Epithelial cell of proximal tubule (primary cell): Measurements from ENCODE around the gene GGT6. TPM values are rescaled to one million over a fixed set of nuclear protein-coding genes. Genes with fewer than 3 reads are reported as not detected.

Experiments used
- DNase-seq: peaks from one replicate; pipeline ENCODE4 v3.0.0-alpha.2; 2011; ENCODE audit warnings: low read depth
- H3K4me3 ChIP-seq: 2 replicates; pipeline ENCODE4 v1.5.1; 2011; ENCODE audit warnings: low read depth, mild to moderate bottlenecking, low read length
- total RNA-seq: library from RNA; depleted of rRNA; stranded (reverse); fragments of >200 nt; gene quantifications from 2 replicates; pipeline ENCODE4 v1.2.3, GENCODE V29; 2015
- TF ChIP-seq, protein P1 (sequence below): conservative IDR thresholded peaks from 2 replicates; pipeline ENCODE4 v1.5.1; 2012; ENCODE audit warnings: low read depth, mild to moderate bottlenecking, low read length

GGT6 gene
- total RNA-seq, 1 donor from 2014 or later = 0.86 TPM

DNA sequence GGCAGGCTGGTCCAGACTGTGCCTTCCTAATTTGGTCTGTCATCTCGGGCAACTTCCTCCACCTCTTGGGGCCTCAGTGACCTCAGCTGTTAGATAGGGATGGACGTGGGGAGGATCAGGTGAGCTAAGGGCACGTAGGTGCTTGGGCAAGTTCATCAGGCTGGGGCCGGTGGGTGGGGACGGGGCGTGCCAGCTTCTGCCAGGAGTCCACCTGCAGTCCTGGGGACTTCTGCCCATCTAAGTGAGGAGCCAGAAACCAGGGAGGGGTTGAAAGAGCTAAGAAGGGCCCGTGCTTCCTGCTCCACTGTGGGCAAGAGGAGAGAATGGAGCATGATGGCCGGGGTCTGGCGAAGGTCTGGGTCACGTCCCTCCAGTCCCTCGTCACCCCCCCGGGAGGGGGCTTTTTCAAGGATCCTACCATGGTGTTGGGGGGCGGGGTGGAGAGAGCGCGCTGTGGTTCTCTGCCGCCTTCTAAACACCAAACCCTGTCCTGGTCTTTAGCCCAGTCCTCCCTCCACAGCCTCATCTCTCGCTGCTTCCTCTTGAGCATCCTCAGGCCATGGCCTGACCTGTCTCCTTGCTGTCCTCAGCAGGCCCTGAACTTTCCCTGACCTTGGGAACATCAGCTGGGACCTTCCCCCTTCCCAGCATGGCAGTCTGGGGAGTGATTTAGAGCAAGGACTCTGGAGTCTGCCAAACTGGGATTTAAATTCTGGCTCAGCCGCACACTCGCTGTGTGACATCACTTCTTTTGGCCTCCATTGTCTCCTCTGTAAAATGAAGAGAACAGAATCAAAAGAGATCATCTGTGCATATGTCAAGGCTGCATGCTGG lies 40.1 kb downstream of the GGT6 start:
- TF ChIP-seq, protein P1, sequence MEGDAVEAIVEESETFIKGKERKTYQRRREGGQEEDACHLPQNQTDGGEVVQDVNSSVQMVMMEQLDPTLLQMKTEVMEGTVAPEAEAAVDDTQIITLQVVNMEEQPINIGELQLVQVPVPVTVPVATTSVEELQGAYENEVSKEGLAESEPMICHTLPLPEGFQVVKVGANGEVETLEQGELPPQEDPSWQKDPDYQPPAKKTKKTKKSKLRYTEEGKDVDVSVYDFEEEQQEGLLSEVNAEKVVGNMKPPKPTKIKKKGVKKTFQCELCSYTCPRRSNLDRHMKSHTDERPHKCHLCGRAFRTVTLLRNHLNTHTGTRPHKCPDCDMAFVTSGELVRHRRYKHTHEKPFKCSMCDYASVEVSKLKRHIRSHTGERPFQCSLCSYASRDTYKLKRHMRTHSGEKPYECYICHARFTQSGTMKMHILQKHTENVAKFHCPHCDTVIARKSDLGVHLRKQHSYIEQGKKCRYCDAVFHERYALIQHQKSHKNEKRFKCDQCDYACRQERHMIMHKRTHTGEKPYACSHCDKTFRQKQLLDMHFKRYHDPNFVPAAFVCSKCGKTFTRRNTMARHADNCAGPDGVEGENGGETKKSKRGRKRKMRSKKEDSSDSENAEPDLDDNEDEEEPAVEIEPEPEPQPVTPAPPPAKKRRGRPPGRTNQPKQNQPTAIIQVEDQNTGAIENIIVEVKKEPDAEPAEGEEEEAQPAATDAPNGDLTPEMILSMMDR = no peak
- H3K4me3 ChIP-seq = no peak overlapping the region
- DNase-seq = no peak

- no peak overlapping the region for H3K4me3 ChIP-seq
- TF ChIP-seq, protein P1 = no peak
- DNase-seq = no peak
Measured at GRCh38 chr17:4519361-4519788, 41.0 kb downstream of the GGT6 start.

- no peak for DNase-seq
- H3K4me3 ChIP-seq = no peak overlapping the region
- TF ChIP-seq, protein P1 = no peak
Measured at GRCh38 chr17:4518901-4519300, 41.5 kb downstream of the GGT6 start.

GRCh38 chr17:4516735-4517134 lies 43.6 kb downstream of the GGT6 start:
- no peak for DNase-seq
- no peak overlapping the region for H3K4me3 ChIP-seq
- TF ChIP-seq, protein P1 = no peak

GRCh38 chr17:4515501-4515900 lies 44.9 kb downstream of the GGT6 start:
- no peak overlapping the region for H3K4me3 ChIP-seq
- DNase-seq = no peak
- TF ChIP-seq, protein P1 = no peak

DNA sequence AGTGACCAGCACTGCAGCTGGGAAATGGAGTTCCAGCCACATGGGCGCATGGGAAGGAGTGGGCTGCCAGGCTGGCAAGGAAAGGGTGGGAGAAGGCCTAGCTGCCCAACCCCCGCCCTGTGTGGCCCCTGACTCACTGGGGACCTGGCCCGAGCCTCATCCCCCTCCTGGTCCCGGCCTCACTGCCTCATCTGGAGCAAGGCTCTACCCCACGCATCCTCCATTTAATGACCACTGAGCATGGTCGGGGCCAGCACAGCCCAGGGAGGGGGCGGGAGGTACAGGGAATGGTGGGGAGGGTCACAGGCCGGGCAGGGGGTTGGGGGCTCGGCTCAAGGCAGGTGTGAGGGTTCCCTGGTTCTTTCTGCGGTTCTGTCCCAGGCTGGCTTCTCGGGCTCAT lies 45.6 kb downstream of the GGT6 start:
- TF ChIP-seq, protein P1 = no peak
- no peak overlapping the region for H3K4me3 ChIP-seq
- no peak for DNase-seq

- DNase-seq = no peak
- TF ChIP-seq, protein P1 = no peak
Measured at GRCh38 chr17:4514206-4514605, 46.2 kb downstream of the GGT6 start.

More at GRCh38 chr17:4514206-4514605, 46.2 kb downstream of the GGT6 start:
- no peak overlapping the region for H3K4me3 ChIP-seq
